Measurements from ENCODE around the gene DNM2. TPM values are rescaled to one million over a fixed set of nuclear protein-coding genes. Genes with fewer than 3 reads are reported as not detected.
"Not testable (repeated sequence)": the region's sequence is repeated elsewhere in the genome, so short reads cannot be mapped to it uniquely, and the experiment has no call there.

DNM2 gene
- total RNA-seq, result 264 and 273 TPM in 2 replicates

DNA sequence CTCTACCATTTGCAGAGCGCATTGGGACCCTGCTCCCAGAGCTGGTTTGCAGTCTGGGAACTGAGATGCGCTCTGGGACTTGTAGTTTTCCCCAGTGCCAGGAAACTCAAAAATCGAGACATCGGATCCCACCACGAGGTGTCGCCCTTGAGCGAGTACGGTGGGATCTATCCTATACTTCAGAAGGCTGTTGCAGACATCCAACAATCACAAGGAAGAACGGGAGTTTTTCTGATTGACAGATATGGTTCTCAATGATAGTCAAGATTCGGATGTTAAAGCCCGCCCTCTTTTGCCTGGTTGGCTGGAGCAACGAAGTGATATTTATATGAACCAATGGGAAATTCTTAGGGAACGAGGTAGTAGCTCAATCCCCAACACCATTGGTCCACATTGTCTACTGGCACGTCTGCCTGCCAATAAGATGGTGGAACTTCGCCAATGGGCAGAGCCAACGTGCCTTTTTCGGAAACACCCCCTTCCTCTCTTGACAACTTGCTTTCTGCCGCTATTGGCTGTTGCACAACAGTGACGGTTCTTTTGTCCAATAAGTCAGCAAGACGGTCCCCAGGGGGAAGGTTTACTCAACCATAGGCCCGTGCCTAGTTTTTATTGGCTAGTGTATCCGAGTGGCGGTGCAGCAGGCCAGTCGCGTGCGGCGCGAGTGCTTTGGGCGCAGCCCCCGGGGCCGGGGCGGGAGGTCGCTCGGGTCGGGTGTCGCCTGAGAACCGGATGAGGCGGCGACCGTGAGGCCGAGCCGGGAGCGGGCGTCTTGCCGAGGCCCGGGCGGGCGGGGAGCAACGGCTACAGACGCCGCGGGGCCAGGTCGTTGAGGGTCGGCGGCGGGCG lies at the start of gene DNM2:
DNM2 (plus strand) TSS at position 724 of the 849 bp plus-strand sequence. CDS start 164 bp downstream, outside the sequence.
- intact Hi-C loops (cut with micrococcal nuclease), result loop anchor here (1.0 kb wide), 5 partner anchors 16 to 154 kb away; partner anchors contain the start of genes CARM1 and QTRT1

DNA sequence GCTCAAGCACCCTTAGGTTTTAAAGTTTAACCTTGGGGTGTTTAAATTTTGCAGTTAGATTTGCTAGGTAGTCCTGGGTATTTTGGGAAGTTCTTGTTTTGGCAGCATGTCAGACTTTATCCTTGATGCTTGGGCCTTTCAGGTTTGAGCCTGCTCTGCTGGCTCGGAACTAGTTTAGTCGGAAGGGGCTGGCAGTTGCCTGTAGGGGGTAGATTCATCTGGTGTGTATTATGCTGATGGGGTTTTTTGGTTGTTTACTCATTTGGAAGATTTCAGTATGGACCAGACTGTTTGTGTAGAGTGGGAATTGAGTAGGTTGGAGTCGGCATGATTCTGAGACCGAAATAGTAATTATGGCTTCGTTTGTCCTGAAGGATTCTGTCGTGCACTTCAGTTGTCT lies 48.6 kb upstream of the DNM2 start:
- intact Hi-C loops (cut with micrococcal nuclease), result no loop called here

DNA sequence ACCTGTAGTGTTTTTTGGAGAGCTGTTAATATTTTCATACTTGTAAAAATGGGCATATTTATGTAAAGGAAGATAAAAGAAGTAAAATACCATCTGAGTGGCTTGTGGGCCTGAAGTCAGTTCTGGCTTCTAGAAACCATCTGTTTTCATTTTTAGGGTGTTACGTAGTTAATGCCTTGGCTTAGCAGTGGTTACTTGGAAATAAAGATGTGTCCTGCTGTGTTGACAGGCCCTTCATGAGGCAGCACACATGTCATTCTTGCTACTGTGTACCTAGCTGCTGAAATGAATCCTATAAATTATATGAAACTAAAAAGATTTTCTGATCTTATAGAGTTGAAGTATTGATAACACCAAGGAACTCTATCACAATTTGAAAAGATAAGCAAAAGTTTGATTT lies 47.7 kb upstream of the DNM2 start:
- intact Hi-C loops (cut with micrococcal nuclease), result no loop called here

DNA sequence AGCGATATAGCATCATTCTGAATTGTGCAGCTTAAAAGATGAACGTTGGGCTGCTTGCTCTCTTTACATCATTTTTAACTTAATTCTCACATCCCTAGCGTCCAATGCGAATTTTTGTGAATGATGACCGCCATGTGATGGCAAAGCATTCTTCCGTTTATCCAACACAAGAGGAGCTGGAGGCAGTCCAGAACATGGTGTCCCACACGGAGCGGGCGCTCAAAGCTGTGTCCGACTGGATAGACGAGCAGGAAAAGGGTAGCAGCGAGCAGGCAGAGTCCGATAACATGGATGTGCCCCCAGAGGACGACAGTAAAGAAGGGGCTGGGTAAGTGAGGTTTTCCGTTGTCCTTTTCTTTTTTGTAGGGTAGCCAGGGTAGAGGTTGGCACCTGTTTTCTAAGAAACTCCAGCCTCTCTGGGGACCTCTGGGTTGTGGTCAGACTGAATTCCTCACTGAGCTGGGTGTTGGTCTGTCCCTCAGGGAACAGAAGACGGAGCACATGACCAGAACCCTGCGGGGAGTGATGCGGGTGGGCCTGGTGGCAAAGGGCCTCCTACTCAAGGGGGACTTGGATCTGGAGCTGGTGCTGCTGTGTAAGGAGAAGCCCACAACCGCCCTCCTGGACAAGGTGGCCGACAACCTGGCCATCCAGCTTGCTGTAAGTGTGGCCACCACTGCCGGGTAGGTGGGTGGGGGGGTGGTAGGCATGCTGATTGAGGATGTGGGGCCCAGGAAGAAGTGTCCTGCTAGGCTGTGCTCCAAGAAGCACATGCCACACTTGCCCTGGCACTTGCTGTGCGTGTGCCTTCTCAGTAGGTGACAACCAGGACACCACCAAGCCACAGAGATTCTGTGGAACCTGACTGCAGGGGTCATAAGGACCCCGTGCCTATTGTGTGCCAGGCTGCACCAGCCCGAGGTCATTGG lies 46.7 kb upstream of the DNM2 start:
- intact Hi-C loops (cut with micrococcal nuclease), result no loop called here

DNA sequence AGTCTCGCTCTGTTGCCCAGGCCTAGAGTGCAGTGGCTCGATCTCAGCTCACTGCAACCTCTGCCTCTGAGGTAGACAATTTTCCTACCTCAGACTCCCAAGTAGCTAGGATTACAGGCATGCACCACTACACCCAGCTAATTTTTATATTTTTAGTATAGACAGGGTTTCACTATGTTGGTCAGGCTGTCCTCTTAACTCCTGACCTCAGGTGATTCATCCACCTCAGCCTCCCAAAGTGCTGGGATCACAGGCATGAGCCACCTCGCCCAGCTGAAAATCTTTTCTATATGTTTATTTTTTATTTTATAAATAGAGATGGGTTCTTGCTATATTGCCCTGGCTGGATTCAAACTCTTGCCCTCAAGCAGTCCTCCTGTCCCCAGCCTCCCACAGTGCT lies 46.0 kb upstream of the DNM2 start:
- intact Hi-C loops (cut with micrococcal nuclease), result not testable (repeated sequence)

DNA sequence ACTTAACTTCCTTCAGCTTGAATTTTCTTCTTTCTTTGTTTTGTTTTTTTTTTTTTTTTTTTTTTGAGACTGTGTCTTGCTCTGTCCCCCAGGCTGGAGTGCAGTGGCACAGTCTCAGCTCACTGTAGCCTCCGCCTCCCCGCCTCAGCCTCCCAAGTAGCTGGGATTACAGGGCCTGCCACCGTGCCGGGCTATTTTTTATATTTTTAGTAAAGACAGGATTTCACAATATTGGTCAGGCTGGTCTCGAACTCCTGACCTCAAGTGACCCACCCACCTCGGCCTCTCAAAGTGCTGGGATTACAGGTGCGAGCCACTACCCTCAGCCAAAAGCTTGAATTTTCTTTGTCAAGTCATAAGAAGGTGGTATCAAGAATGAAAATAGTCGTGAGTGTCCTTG lies 42.7 kb upstream of the DNM2 start:
- intact Hi-C loops (cut with micrococcal nuclease), result not testable (repeated sequence)

DNA sequence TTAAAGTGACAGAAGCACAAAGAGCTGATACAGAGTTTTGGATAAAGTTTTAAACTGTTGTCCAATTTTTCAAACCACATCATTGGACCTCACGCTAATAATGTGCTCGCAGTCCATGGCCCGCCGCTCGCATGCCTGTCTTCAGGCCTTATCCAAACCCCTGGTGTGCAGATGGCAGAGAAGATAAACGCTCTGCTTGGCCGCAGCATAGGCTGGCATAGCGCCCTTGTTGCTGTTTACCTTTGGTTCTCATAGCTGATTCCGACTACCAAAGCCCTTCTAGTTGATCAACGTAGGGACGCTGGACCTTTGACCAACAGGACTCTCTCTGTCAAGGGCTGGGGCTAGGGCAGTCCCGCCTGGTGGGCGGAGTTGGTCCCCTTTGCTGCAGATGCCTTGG lies 40.1 kb upstream of the DNM2 start:
- intact Hi-C loops (cut with micrococcal nuclease), result no loop called here

DNA sequence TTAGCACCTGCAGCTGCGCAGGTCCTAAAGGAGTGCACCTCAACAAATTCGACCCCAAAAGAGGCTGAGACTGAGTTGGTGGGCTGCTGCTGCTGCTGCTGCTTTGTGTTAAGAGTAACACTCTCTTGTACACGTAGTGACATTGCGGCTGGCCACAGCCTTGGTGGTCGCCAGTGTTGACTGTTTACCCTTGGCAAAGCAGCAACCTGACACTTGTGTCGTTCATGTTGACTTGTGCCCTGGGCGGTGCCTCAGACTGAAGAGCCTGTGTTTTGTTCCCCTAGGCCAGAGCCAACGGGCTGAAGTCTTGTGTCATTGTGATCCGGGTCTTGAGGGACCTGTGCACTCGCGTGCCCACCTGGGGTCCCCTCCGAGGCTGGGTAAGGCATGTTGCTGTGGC lies 39.1 kb upstream of the DNM2 start:
- intact Hi-C loops (cut with micrococcal nuclease), result no loop called here

DNA sequence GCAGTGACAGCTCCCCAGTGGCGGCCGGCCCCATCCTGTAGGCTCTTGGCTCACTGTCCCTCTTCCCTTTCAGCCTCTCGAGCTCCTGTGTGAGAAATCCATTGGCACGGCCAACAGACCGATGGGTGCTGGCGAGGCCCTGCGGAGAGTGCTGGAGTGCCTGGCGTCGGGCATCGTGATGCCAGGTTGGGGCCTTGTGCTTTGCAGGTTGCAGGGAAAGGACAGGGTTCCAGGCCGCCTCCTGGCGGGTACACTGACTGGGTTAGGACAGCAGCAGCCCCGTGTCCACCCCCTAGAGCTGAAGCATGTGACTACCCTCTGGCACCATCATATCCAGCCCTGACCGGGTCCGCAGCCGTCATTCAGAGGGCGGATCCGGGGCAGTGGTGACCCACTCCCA lies 38.1 kb upstream of the DNM2 start:
- intact Hi-C loops (cut with micrococcal nuclease), result no loop called here

DNA sequence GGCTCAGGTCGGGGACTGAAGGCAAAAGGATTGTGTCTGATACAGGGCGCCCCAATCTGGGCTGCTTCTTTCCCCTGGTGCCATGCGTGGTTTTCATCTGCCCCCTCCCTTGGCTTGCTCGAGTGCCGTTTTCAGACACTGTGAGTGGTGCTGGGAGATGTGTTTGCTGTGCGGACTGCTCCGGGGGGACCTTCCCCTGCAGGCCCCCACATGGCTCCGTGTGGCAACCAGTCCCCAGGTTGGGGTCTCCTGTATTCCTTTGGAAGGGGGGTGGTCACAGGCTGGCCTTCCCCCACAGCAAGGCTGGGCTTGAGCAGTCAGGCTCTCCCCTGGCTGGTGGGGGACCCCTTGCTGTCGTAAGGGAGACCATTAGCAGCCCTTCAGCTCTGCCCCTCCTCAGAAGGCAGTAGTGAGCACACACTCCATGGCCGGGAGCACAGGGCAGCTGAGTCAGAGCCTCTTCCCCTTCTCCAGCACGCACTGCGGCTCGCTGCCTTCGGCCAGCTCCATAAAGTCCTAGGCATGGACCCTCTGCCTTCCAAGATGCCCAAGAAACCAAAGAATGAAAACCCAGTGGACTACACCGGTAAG lies 37.2 kb upstream of the DNM2 start:
- intact Hi-C loops (cut with micrococcal nuclease), result no loop called here

DNA sequence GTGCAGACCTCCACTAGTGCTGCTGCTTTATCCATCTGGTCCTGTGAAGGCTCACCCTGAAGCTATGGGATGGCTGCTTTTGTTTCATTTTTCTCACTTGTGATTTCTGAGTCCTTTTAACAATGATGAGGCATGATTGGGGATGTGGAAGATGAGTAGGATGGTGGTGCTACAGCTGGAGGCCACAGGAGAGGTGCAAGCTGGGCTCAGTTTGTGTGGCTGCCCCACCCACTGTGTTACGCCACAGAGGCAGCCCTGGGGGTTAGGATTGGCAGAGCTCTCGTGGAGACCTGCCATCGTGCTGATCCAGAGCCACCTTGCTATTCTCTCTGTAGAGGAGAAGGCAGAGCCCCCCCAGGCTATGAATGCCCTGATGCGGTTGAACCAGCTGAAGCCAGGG lies 36.2 kb upstream of the DNM2 start:
- intact Hi-C loops (cut with micrococcal nuclease), result no loop called here

DNA sequence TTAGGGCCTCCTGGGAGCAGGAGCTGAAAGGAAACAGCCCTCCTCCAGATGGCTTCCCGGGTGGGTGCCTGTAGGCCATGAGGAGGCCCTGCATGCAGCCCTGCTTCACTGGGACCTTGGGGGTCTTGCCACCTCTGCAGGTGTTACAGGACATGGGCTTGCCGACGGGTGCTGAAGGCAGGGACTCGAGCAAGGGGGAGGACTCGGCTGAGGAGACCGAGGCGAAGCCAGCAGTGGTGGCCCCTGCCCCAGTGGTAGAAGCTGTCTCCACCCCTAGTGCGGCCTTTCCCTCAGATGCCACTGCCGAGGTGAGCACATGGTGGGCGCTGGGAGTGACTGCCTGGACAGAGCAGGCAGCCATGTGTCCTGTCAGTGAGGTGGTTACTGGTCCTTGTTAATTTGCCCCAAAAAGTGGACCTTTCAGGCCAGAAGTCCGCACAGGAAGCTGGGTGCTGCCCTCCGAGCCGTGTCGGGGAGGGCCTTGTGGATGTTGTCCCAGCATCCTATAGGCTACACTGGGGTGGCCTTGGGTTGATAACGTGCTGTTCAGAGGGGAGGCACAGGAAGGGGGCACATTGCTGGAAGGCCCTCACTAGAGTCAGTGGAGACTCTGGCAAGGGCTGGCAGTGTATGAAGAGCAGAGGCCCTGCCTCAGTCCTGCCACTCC lies 35.3 kb upstream of the DNM2 start:
- intact Hi-C loops (cut with micrococcal nuclease), result no loop called here

DNA sequence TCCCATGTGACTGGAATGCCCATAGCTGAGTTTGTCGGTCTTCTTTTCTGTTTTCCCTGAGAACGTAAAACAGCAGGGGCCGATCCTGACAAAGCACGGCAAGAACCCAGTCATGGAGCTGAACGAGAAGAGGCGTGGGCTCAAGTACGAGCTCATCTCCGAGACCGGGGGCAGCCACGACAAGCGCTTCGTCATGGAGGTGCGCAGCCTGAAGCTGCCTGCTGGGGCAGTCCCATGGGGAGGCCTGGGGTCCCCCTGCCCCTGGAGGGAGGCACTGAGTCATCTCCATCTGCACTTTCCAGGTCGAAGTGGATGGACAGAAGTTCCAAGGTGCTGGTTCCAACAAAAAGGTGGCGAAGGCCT lies 34.8 kb upstream of the DNM2 start:
- intact Hi-C loops (cut with micrococcal nuclease), result no loop called here

DNA sequence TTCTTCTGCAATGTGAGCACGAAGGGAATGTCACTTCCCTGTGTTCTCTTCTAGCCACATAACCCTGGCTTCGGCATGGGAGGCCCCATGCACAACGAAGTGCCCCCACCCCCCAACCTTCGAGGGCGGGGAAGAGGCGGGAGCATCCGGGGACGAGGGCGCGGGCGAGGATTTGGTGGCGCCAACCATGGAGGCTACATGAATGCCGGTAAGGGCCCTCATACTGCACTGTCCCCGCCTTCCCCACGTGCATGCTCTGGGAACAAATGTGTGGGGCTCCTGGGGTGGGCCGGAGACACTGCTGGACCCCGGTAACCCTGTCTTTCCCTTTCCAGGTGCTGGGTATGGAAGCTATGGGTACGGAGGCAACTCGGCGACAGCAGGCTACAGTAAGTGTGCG lies 34.3 kb upstream of the DNM2 start:
- intact Hi-C loops (cut with micrococcal nuclease), result no loop called here

DNA sequence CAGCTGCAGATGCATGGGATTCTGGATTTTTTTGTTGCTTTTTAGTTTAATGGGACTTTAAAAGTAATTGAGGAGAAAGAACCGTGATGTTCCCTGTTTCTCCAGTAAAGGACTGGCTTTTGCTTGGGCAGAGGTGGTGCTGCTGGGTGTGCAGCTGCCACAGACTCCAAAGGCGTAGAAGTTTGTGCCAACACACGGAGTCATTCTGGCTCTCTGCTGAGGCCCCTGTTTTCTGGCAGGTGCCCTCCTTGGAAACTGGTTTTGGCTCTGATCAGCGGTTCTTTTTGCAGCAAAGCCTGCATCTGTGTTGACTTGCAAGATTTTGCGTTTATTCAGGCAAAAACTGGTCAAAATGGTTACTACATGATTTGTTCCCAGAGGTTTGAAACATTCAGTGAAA lies 32.7 kb upstream of the DNM2 start:
- intact Hi-C loops (cut with micrococcal nuclease), result no loop called here

DNA sequence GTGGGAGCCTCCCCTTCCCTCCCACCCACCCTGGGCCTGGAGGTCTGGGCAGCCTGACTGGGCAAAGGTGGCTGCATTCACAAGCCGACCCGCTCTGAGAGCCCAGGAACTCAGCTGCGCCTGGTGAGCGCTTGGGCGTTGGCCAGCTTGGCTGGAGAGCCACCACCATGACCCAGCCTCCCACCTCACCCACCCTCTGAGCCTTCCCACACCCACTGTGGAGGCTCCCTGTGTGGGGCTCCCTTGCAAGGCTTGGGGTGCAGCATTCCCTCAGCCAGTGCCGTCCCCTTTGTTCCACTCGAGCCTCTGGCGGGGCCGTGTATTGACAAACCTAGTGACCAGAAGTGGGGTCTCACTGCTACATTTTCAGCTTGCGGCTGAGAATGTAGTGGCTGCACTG lies 31.7 kb upstream of the DNM2 start:
- intact Hi-C loops (cut with micrococcal nuclease), result no loop called here

DNA sequence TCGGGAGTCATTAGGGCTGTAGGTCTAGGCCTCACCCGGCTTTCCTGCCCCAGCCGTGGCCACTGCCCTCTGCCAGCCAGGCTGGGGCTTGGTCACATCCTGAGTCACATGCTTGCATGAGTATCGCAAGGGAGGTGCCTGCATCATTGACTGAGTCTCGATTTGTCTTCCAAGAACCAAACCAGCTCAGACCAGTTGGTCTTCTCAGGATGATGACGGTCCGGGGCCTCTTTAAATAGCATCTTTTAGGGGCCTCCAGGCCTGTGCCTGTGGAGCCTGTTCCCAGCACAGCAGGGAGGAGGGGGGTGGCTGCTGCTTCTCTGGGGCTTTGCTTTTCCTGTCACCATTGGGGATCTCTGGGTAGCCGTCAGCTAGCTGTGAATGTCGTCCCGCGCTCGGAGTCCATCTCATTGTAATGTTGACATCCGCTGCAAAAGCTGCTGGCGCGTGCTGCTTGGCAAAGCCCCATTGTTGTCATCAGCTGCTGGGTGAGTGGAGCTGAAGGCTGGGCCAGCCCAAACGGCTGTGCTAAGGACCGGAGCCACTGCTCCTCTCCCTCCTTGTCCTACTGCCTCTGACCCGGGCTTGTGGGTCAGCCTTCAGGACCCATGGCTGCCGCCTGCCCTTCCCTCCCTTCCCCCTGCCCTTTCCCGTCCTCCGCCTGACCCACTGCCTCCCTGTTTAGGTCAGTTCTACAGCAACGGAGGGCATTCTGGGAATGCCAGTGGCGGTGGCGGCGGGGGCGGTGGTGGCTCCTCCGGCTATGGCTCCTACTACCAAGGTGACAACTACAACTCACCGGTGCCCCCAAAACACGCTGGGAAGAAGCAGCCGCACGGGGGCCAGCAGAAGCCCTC lies 31.0 kb upstream of the DNM2 start:
- intact Hi-C loops (cut with micrococcal nuclease), result no loop called here

DNA sequence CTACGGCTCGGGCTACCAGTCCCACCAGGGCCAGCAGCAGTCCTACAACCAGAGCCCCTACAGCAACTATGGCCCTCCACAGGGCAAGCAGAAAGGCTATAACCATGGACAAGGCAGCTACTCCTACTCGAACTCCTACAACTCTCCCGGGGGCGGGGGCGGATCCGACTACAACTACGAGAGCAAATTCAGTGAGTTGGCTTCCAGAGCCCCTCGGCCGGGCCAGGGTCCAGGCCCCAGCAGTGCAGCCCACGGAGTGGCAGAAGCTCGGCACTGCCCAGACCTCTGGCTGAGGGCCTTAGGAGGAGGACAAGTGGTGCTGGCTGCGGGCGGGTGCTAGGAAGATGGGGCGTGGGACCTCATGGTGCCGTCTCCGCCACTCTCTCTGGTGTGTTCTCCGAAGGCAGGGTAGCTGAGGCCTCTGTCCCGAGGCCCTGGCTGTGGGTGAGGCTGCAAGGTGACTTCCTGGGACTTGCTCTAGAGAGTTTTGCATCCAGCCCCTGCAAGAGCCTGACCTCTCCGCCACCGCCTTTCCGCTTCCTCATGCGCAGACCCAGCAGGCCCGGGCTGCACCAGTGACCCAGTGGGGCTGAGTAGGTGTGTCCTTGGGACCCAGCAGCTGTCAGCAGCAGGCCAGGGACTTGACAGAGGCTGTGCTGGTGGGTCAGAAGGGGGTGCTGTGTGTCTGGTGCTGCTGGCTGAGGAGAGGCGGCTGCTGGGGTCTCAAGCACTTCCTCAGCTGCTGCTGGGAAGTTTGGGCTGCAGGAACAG lies 30.2 kb upstream of the DNM2 start:
- intact Hi-C loops (cut with micrococcal nuclease), result no loop called here

DNA sequence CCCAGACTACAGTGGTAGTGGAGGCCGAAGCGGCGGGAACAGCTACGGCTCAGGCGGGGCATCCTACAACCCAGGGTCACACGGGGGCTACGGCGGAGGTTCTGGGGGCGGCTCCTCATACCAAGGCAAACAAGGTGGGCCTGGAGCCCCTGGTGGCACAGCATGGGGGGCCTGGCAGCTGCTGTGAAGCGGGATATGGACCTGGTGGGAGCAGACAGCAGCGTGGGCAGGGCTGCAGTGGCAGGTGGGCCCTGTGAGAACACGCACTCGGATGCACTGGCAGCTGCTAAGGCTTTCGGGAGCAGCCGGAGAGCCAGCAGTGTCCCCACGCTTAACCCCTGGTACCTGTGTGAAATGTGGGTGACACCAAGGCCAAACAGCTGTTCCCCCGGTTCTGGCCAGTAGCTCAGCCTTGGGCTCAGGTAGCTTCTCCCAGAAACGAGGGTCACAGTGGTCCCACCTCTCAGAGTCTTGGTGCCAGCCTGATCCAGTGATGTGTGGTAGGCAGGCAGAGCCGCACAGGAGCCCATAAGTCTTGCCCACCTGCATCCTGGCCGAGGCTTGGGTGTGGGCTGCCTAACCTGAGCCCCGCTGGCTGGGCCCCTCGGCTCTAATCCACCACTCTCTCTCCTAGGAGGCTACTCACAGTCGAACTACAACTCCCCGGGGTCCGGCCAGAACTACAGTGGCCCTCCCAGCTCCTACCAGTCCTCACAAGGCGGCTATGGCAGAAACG lies 29.2 kb upstream of the DNM2 start:
- intact Hi-C loops (cut with micrococcal nuclease), result no loop called here

Measured in T-helper 2 cell treated with Interferon-gamma antibody and Interleukin-4, amounts not matched to agents 100 ng/mL and 5 ng/mL, for 36 hours (primary cell).